ENCODE data around the gene CD8B. TPM values are rescaled to one million over a fixed set of nuclear protein-coding genes. Genes with fewer than 3 reads are reported as not detected.

Gene CD8B
- total and polyA plus RNA-seq, 2 of the 13 experiments (the other 11 are each of a cell fraction or from before 2014, with no cell fraction given), result 0.04 TPM; not detected in 1

GRCh38 chr2:86787736-86788135 lies 74.0 kb downstream of the CD8B start:
- 18% methylated on average over 2 of the region's 2 CpGs for WGBS (ENCODE audit: low lambda C conversion rate)

More at GRCh38 chr2:86787736-86788135, 74.0 kb downstream of the CD8B start:
- H4K20me1 ChIP-seq (ENCODE audit: insufficient read depth, low read length), result no peaks in the 10 kb centered on the region
- no peak for DNase-seq (ENCODE audit: low spot score)
- no TSS peak for BruUV-seq (replicated peaks)
- no peaks in the 10 kb centered on the region for H3K36me3 ChIP-seq (replicated peaks in 1 of 2; ENCODE audit: control insufficient read depth in 1 of 2, insufficient read depth in 2 of 2, low read length in 2 of 2)
- no peaks in the 10 kb centered on the region for H3K79me2 ChIP-seq (ENCODE audit: insufficient read depth, low read length)
- no peak overlapping the region for H3K4me3 ChIP-seq (replicated peaks in 1 of 3; ENCODE audit: insufficient read depth in 1 of 3, low read depth in 2 of 3, low read length in 3 of 3)
- peaks cover 9% of the 10 kb centered on the region; the same call in 1 of the 2 replicates for H3K4me1 ChIP-seq (ENCODE audit: insufficient read depth, low read length)
- intact Hi-C loops (cut with micrococcal nuclease; ENCODE audit: unreplicated experiment) (no loop called here), in situ Hi-C loops (cut with HindIII; ENCODE audit: extremely low pct_ligation_motif_present, low pct_unique_long_range_greater_than_20kb) (no loop called here)
- no peak overlapping the region for H3K27ac ChIP-seq (ENCODE audit: extremely low read length, insufficient read depth, low read length)
- ChIA-PET POLR2A (no interaction called here), CTCF (ENCODE audit: low intra/inter-chr PET ratio, low total read pairs) (no interaction called here)
- H3K9ac ChIP-seq (ENCODE audit: insufficient read depth, low read depth, low read length), result no peak overlapping the region
- H3K27me3 ChIP-seq (ENCODE audit: control insufficient read depth in 1 of 2, insufficient read depth in 2 of 2, low read length in 2 of 2), result peaks cover 10 to 56% of the 10 kb centered on the region in 2 experiments
- ATAC-seq, result no peak
- TF ChIP-seq SNRNP70 (IDR thresholded peaks at IDR 0.05; ENCODE audit: low read depth, low read length) (no peak), CSRNP2 (CRISPR knock-in tag; conservative IDR thresholded peaks at IDR 0.05; ENCODE audit: low read depth) (no peak), GLMP (CRISPR knock-in tag; IDR thresholded peaks at IDR 0.05; ENCODE audit: borderline replicate concordance) (no peak), RELA (CRISPR knock-in tag; IDR thresholded peaks at IDR 0.05) (no peak)
- H3K4me2 ChIP-seq (ENCODE audit: low read depth, low read length), result no peak overlapping the region
- H2AFZ ChIP-seq (ENCODE audit: low read length), result no peak overlapping the region
- no peak for FAIRE-seq
- H3K9me3 ChIP-seq (ENCODE audit: low read length), result no peaks in the 10 kb centered on the region
